Measurements from ENCODE around the gene HES6. TPM values are rescaled to one million over a fixed set of nuclear protein-coding genes. Genes with fewer than 3 reads are reported as not detected.
"Not testable (repeated sequence)": the region's sequence is repeated elsewhere in the genome, so short reads cannot be mapped to it uniquely, and the experiment has no call there.

Gene HES6
- total and polyA plus RNA-seq, 3 experiments from 2014 or later, result 2.2 to 5.1 (median 4.7) TPM

DNA sequence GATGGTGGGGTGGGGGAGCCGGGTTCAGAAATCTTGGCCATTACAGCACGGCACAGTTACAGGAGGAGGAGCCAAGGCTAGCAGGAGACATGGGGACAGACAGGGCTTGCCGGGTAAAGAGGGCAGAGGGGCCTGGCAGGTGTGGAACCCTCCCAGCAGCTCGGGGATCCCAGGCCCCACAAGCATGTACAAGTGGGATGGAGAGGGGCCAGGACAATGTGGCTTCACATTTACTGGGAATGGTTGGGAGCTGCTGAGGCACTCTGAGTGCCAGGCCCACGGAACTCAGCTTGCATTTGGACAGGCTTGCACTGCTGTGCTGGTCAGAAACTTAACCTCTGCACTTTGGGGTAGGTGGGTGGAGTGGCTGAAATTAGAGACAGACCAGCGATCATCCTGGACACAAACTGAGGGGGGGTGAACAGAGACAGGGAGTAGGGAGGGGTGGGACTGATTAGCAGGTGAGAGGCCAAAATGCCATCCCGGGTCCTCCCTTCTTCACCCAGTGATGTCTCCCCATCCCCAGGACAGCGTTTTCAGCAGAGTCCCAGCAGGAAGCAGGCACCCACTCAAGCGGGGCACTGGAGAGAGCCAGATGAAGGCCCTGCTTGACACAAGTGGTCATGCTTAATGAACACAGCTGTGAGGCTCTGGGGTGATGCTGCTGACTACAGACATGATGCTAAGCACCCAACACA, 38.9 kb upstream of the HES6 start:
- no peaks in the 10 kb centered on the region for H3K9me3 ChIP-seq (ENCODE audit: low read length)
- peak in 1 of 5 donors; percentile 1 for DNase-seq
- Mint-ChIP-seq H3K9me3 (no peaks in the 10 kb centered on the region), H3K27ac (peak overlapping the region in 4 of 8 donors; percentile 20 to 75 (median 54)), H3K4me3 (no peak overlapping the region), H3K4me1 (peaks cover 13 to 25% (median 17%) of the 10 kb centered on the region in 3 donors), H3K27me3 (no peaks in the 10 kb centered on the region), H3K36me3 (peaks cover 0 to 40% (median 9%) of the 10 kb centered on the region in 3 donors)
- H3K27ac ChIP-seq (ENCODE audit: low read depth, low read length), result no peak overlapping the region
- ChIA-PET POLR2A (no interaction called here), CTCF (interaction anchor here (0.7 kb wide), 1 partner anchor 10 kb away, joined by 3 read pairs; the partner anchor contains the start of gene PER2)
- H3K36me3 ChIP-seq (ENCODE audit: insufficient read depth, low read length), result peaks cover 6% of the 10 kb centered on the region
- H3K4me3 ChIP-seq (ENCODE audit: low read length), result no peak overlapping the region
- H3K27me3 ChIP-seq (ENCODE audit: insufficient read depth, low read length, poor library complexity, severe bottlenecking), result no peaks in the 10 kb centered on the region
- no peaks in the 10 kb centered on the region for H3K4me1 ChIP-seq (ENCODE audit: insufficient read depth, low read length)

DNA sequence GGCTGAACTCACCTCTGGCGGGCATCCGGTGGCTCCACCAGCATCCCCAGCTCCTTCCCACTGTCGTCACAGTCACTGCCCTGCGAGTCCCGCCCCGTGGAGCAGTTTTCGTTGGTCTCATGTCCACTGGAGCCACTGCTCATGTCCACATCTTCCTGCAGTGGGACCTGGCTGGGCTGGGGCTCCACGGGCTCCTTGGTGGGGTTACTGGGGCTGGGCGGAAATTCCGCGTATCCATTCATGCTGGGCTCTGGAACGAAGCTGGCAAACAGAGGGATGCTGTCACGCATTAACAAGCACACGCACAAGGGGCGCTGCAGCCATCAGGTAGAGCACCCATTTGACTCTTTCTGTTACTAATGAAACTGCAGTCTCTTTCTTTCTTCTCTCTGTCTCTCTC, 37.9 kb upstream of the HES6 start:
- peak in 1 of 5 donors; percentile 13 for DNase-seq
- peaks cover 7 to 20% (median 13%) of the 10 kb centered on the region in 3 donors for H3K4me1 Mint-ChIP-seq
- H3K4me3 Mint-ChIP-seq, result no peak overlapping the region
- ChIA-PET POLR2A (no interaction called here), CTCF (no interaction called here)
- H3K4me1 ChIP-seq (ENCODE audit: insufficient read depth, low read length), result no peaks in the 10 kb centered on the region
- H3K9me3 ChIP-seq (ENCODE audit: low read length), result no peaks in the 10 kb centered on the region
- no peak overlapping the region for H3K4me3 ChIP-seq (ENCODE audit: low read length)
- peaks cover 6% of the 10 kb centered on the region for H3K36me3 ChIP-seq (ENCODE audit: insufficient read depth, low read length)
- no peak overlapping the region for H3K27ac ChIP-seq (ENCODE audit: low read depth, low read length)
- H3K36me3 Mint-ChIP-seq, result peaks cover 3 to 49% (median 12%) of the 10 kb centered on the region in 3 donors
- peak overlapping the region in 2 of 8 donors; percentile 37 to 63 for H3K27ac Mint-ChIP-seq
- no peaks in the 10 kb centered on the region for H3K27me3 ChIP-seq (ENCODE audit: insufficient read depth, low read length, poor library complexity, severe bottlenecking)
- no peaks in the 10 kb centered on the region for H3K27me3 Mint-ChIP-seq
- no peaks in the 10 kb centered on the region for H3K9me3 Mint-ChIP-seq

DNA sequence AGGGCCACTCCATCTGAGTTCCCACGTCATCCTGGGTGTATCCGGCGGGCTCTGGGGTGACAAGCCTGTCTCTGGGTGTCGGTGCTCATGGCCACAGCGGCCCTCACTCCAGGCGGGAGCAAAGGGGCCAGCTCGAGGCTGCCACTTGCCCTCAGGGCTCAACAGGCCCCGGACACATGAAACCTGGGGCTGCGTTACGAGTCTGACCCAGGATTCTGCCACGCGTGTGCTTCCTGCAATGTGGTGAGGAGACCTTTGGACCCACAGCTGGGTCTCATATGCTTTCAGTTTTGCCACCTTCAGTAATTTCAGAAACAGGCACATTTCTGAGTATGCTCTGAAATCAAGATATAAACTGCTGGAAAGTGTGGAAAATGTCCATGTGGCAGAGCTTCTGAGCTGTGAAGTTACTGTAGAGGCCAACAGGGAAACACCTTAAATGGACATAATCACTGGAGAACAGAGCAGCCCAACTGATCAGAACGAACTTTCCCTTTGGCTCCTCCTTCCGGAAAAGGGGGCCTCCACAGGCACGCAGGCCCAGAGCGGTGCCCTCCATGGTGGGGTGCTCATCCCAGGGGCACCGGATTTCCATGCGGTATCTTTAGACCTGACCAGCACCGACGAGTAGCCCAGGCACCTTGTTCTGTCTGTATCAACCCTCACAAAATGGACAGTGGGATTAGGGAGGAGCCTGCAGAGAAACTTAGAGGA, 34.5 kb upstream of the HES6 start:
- Histone ChIP-seq H3K36me3 (ENCODE audit: insufficient read depth, low read length) (peaks cover 6% of the 10 kb centered on the region), H3K4me1 (ENCODE audit: insufficient read depth, low read length) (no peaks in the 10 kb centered on the region), H3K27me3 (ENCODE audit: insufficient read depth, low read length, poor library complexity, severe bottlenecking) (no peaks in the 10 kb centered on the region), H3K4me3 (ENCODE audit: low read length) (no peak overlapping the region), H3K9me3 (ENCODE audit: low read length) (no peaks in the 10 kb centered on the region), H3K27ac (ENCODE audit: low read depth, low read length) (no peak overlapping the region)
- CTCF ChIA-PET, result interaction anchor here (1.6 to 2.0 kb wide), 2 partner anchors 11 kb away, joined by 7 to 9 read pairs; no protein-coding TSS in a partner anchor
- peaks cover 0 to 3% (median 0%) of the 10 kb centered on the region in 3 donors for H3K4me1 Mint-ChIP-seq
- H3K9me3 Mint-ChIP-seq, result no peaks in the 10 kb centered on the region
- DNase-seq, result peak in 1 of 5 donors; percentile 36
- H3K4me3 Mint-ChIP-seq, result no peak overlapping the region
- peaks cover 9 to 80% (median 19%) of the 10 kb centered on the region in 3 donors for H3K36me3 Mint-ChIP-seq
- peak overlapping the region in 1 of 8 donors; percentile 5 for H3K27ac Mint-ChIP-seq
- H3K27me3 Mint-ChIP-seq, result no peaks in the 10 kb centered on the region
- POLR2A ChIA-PET, result no interaction called here

- peak in 1 of 5 donors; percentile 7 for DNase-seq
- CTCF ChIA-PET, result interaction anchor here (2.0 kb wide), 1 partner anchor 10 kb away, joined by 7 read pairs; no protein-coding TSS in a partner anchor
- H3K4me3 ChIP-seq (ENCODE audit: low read length); H3K27ac Mint-ChIP-seq; H3K4me3 Mint-ChIP-seq; H3K27ac ChIP-seq (ENCODE audit: low read depth, low read length); H3K9me3 Mint-ChIP-seq; H3K27me3 ChIP-seq (ENCODE audit: insufficient read depth, low read length, poor library complexity, severe bottlenecking); H3K4me1 ChIP-seq (ENCODE audit: insufficient read depth, low read length); POLR2A ChIA-PET; H3K27me3 Mint-ChIP-seq; H3K9me3 ChIP-seq (ENCODE audit: low read length); H3K36me3 ChIP-seq (ENCODE audit: insufficient read depth, low read length); H3K4me1 Mint-ChIP-seq: not testable (repeated sequence)
- H3K36me3 Mint-ChIP-seq, result peaks cover 9 to 85% (median 21%) of the 10 kb centered on the region in 3 donors
Measured at GRCh38 chr2:238273433-238273832, 33.6 kb upstream of the HES6 start.

DNA sequence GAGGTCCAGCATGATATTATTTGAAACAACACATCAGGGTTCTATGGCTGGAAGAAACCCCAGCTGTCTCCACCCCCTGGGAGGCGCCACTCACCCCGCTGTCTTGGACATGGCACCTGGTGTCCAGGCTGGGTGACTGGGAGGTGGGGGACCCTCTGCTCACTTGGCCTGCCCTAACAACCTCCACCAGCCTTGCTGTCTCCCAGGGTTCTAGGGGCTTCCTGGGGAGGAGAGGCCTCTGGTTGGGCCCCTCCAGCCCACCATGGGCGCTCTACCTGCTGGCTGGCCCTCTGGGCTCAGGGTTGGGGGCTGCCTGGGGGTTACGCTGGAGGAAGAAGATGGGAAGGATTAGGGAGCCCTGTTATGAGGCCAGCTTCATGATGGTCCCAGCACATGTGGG, 32.3 kb upstream of the HES6 start:
- Histone ChIP-seq H3K9me3 (ENCODE audit: low read length) (no peaks in the 10 kb centered on the region), H3K4me1 (ENCODE audit: insufficient read depth, low read length) (no peaks in the 10 kb centered on the region), H3K4me3 (ENCODE audit: low read length) (no peak overlapping the region), H3K27ac (ENCODE audit: low read depth, low read length) (no peak overlapping the region), H3K36me3 (ENCODE audit: insufficient read depth, low read length) (peaks cover 6% of the 10 kb centered on the region), H3K27me3 (ENCODE audit: insufficient read depth, low read length, poor library complexity, severe bottlenecking) (no peaks in the 10 kb centered on the region)
- Mint-ChIP-seq H3K27me3 (no peaks in the 10 kb centered on the region), H3K4me1 (no peaks in the 10 kb centered on the region), H3K4me3 (no peak overlapping the region), H3K36me3 (peaks cover 12 to 87% (median 21%) of the 10 kb centered on the region in 3 donors), H3K9me3 (no peaks in the 10 kb centered on the region), H3K27ac (no peak overlapping the region)
- CTCF ChIA-PET, result interaction anchor here (0.7 kb wide), 1 partner anchor 9 kb away, joined by 4 read pairs; no protein-coding TSS in a partner anchor
- DNase-seq, result peak in 1 of 5 donors; percentile 31
- POLR2A ChIA-PET, result no interaction called here

- H3K36me3 ChIP-seq (ENCODE audit: insufficient read depth, low read length); H3K27me3 Mint-ChIP-seq; H3K4me1 ChIP-seq (ENCODE audit: insufficient read depth, low read length); H3K4me1 Mint-ChIP-seq; POLR2A ChIA-PET; H3K4me3 ChIP-seq (ENCODE audit: low read length); H3K4me3 Mint-ChIP-seq; H3K27me3 ChIP-seq (ENCODE audit: insufficient read depth, low read length, poor library complexity, severe bottlenecking); DNase-seq; H3K27ac ChIP-seq (ENCODE audit: low read depth, low read length); H3K9me3 ChIP-seq (ENCODE audit: low read length); H3K9me3 Mint-ChIP-seq: not testable (repeated sequence)
- CTCF ChIA-PET, result interaction anchor here (0.7 kb wide), 1 partner anchor 8 kb away, joined by 4 read pairs; no protein-coding TSS in a partner anchor
- peak overlapping the region in 1 of 8 donors; percentile 63 for H3K27ac Mint-ChIP-seq
- peaks cover 13 to 84% (median 20%) of the 10 kb centered on the region in 3 donors for H3K36me3 Mint-ChIP-seq
Measured at GRCh38 chr2:238271686-238272085, 31.8 kb upstream of the HES6 start.

- H3K36me3 Mint-ChIP-seq, result peaks cover 13 to 83% (median 16%) of the 10 kb centered on the region in 3 donors
- CTCF ChIA-PET, result interaction anchor here (0.6 kb wide), 1 partner anchor 347 kb away, joined by 3 read pairs; no protein-coding TSS in a partner anchor
- H3K4me1 Mint-ChIP-seq, result no peaks in the 10 kb centered on the region
- Histone ChIP-seq H3K9me3 (ENCODE audit: low read length) (no peaks in the 10 kb centered on the region), H3K27ac (ENCODE audit: low read depth, low read length) (no peak overlapping the region), H3K4me3 (ENCODE audit: low read length) (no peak overlapping the region), H3K36me3 (ENCODE audit: insufficient read depth, low read length) (no peaks in the 10 kb centered on the region), H3K4me1 (ENCODE audit: insufficient read depth, low read length) (no peaks in the 10 kb centered on the region), H3K27me3 (ENCODE audit: insufficient read depth, low read length, poor library complexity, severe bottlenecking) (no peaks in the 10 kb centered on the region)
- no peaks in the 10 kb centered on the region for H3K27me3 Mint-ChIP-seq
- no peak overlapping the region for H3K4me3 Mint-ChIP-seq
- POLR2A ChIA-PET, result no interaction called here
- peak in 1 of 5 donors; percentile 15 for DNase-seq
- no peak overlapping the region for H3K27ac Mint-ChIP-seq
- no peaks in the 10 kb centered on the region for H3K9me3 Mint-ChIP-seq
Measured at GRCh38 chr2:238271061-238271554, 31.3 kb upstream of the HES6 start.

DNA sequence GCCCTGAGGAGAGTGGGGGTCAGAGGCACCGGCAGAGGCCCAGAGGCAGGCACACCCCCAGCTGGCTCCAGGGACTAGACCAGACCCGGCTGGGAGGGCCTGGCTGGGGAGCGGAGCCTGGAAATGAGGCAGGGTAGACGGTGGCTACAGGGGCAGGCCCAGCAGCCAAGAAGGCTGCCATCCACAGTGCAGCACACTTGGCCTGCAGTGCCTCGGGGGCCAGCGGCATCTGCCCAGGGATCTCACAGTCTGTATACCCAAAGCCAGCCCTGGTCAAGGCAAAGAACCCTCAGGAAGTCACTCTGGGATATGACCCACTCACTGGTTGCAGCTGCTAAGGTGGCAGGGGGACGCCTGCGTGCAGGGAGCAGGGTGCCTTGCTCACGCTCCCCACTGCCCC, 30.8 kb upstream of the HES6 start:
- ChIA-PET CTCF (interaction anchor here (0.6 to 0.9 kb wide), 2 partner anchors 346 to 347 kb away, joined by 3 read pairs; no protein-coding TSS in a partner anchor), POLR2A (no interaction called here)
- Mint-ChIP-seq H3K9me3 (no peaks in the 10 kb centered on the region), H3K27ac (no peak overlapping the region), H3K36me3 (peaks cover 13 to 83% (median 16%) of the 10 kb centered on the region in 3 donors), H3K27me3 (no peaks in the 10 kb centered on the region), H3K4me3 (no peak overlapping the region), H3K4me1 (no peaks in the 10 kb centered on the region)
- Histone ChIP-seq H3K27me3 (ENCODE audit: insufficient read depth, low read length, poor library complexity, severe bottlenecking) (no peaks in the 10 kb centered on the region), H3K36me3 (ENCODE audit: insufficient read depth, low read length) (no peaks in the 10 kb centered on the region), H3K4me1 (ENCODE audit: insufficient read depth, low read length) (no peaks in the 10 kb centered on the region), H3K4me3 (ENCODE audit: low read length) (no peak overlapping the region), H3K27ac (ENCODE audit: low read depth, low read length) (no peak overlapping the region), H3K9me3 (ENCODE audit: low read length) (no peaks in the 10 kb centered on the region)
- DNase-seq, result peak in 1 of 5 donors; percentile 20
